GM18951 (cell line): ENCODE results near the gene SGK2.

Source experiments
- POLR2A ChIP-seq: IDR thresholded peaks from 4 replicates; pipeline ENCODE4 v1.6.1; 2011; ENCODE audit warnings: mild to moderate bottlenecking; ENCODE audit not compliant: insufficient read length, insufficient read depth; ENCODE audit errors: extremely low read depth
- in situ Hi-C: fragments of 300-500 bp; cut with MboI; formaldehyde crosslinking; loops from one replicate; pipeline ENCODE4 v1.12.0; 2022; ENCODE audit warnings: low sequenced_read_pairs, mixed read lengths, inconsistent platforms; ENCODE audit not compliant: unreplicated experiment

SGK2 gene

GRCh38 chr20:43631598-43631997, 72.8 kb downstream of the SGK2 start:
- in situ Hi-C loops = no loop called here
- TF ChIP-seq POLR2A = no peak
